Effector memory CD4-positive, alpha-beta T cell (primary cell): ENCODE measurements around the gene LAMA2.

Experiments used
- DNase-seq, 3 donors: peaks; one replicate each; pipeline ENCODE4 v3.0.0-alpha.2; 2020
- H3K27ac ChIP-seq: 2 replicates; pipeline ENCODE4 v1.7.0; 2013; ENCODE audit warnings: mild to moderate bottlenecking, low read length, moderate library complexity; ENCODE audit not compliant: insufficient read depth, poor library complexity, severe bottlenecking
- H3K27me3 ChIP-seq: replicated peaks from 2 replicates; pipeline ENCODE4 v1.7.0; 2013; ENCODE audit warnings: mild to moderate bottlenecking, low read length; ENCODE audit not compliant: insufficient read depth, control insufficient read depth, poor library complexity, severe bottlenecking
- H3K36me3 ChIP-seq: 2 replicates; pipeline ENCODE4 v1.7.0; 2013; ENCODE audit warnings: mild to moderate bottlenecking, low read length, moderate library complexity; ENCODE audit not compliant: control insufficient read depth, insufficient read depth
- H3K4me1 ChIP-seq: 2 replicates; pipeline ENCODE4 v1.7.0; 2013; ENCODE audit warnings: low read length, mild to moderate bottlenecking; ENCODE audit not compliant: control insufficient read depth, insufficient read depth, poor library complexity, severe bottlenecking
- H3K4me3 ChIP-seq: 2 replicates; pipeline ENCODE4 v1.7.0; 2013; ENCODE audit warnings: low read length, low read depth, mild to moderate bottlenecking; ENCODE audit not compliant: insufficient read depth, poor library complexity, severe bottlenecking
- H3K9me3 ChIP-seq: 2 replicates; pipeline ENCODE4 v1.7.0; 2013; ENCODE audit warnings: mild to moderate bottlenecking, low read length, moderate library complexity; ENCODE audit not compliant: control insufficient read depth

The LAMA2 gene

DNA sequence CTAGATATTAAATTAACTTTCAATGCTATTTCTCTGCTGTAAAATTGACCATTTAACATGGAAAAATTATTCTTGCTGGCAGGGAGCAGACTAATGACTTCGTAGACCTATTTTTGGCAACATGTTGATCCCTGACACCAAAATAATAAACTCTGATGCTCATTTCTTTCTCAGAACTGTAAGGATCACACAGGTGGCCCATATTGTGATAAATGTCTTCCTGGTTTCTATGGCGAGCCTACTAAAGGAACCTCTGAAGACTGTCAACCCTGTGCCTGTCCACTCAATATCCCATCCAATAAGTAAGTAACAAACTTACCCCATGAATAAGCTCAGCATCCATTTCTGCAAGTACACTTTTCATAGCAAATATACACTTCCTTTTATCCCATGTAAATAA lies 387.5 kb downstream of the LAMA2 start:
- no peak for DNase-seq
- no peaks in the 10 kb centered on the region for H3K36me3 ChIP-seq
- no peak overlapping the region for H3K27ac ChIP-seq
- H3K27me3 ChIP-seq: no peaks in the 10 kb centered on the region
- no peaks in the 10 kb centered on the region for H3K4me1 ChIP-seq
- H3K4me3 ChIP-seq: no peak overlapping the region
- no peaks in the 10 kb centered on the region for H3K9me3 ChIP-seq

DNA sequence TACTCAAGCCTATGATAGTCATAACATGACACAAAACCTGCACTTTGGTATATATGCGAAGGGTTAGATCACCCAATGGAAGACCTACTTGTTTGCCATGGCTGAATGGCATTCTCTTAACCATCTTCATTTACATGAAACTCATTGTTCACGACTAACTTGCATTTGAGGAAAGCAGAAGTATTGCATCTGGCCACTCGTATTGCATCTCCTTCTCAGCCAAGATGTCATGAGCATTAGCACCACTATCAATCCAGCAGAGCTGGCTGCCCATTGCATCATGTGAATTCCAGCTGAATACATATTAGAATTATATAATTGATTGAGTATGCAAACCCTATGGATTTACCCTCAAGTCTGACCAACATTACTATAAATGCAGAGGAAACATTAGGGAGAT lies 390.2 kb downstream of the LAMA2 start:
- H3K27ac ChIP-seq: no peak overlapping the region
- no peaks in the 10 kb centered on the region for H3K27me3 ChIP-seq
- no peak overlapping the region for H3K4me3 ChIP-seq
- H3K4me1 ChIP-seq: no peaks in the 10 kb centered on the region
- DNase-seq: no peak
- no peaks in the 10 kb centered on the region for H3K36me3 ChIP-seq
- H3K9me3 ChIP-seq: no peaks in the 10 kb centered on the region

DNA sequence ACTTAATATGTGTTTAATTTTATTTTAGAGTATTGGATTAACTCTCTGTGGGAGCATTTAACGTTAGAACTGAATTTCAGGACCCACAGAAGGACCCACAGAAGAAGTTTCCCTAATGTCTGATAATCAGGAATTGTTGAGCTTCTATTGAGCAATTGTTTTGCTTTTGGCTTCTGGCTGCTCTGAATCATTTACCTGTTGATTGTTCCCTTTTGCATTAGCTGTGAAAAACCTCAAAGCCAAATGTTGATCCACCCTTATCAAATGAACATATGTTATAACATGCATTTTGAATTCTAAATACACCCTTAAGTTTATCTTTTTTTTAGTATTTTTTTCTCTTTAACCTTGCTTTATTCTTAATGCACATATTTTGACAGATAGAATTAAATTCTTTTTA lies 393.5 kb downstream of the LAMA2 start:
- DNase-seq: no peak
- Histone ChIP-seq H3K27ac (no peak overlapping the region), H3K4me1 (peaks cover 5% of the 10 kb centered on the region), H3K4me3 (no peak overlapping the region), H3K9me3 (no peaks in the 10 kb centered on the region), H3K36me3 (no peaks in the 10 kb centered on the region), H3K27me3 (no peaks in the 10 kb centered on the region)

DNA sequence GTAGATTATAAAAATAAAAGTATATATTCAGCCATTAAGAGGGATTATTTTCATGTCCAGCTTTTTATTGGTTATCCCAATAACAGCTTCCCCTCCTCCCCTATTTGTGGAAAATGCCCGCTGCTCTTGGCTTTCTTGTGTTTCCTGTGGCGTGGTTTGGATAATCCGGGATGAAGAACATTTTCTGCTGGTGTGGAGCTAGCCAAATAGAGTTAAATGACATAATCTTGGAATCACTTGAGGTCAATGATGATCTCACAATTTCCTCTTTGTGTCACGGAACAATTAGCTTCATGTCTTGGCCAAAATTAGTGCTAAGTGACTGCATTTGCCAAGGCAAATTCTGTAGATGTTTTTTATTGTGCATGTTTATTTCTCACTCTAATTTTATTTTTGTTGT lies 394.0 kb downstream of the LAMA2 start:
- peaks cover 5% of the 10 kb centered on the region for H3K4me1 ChIP-seq
- H3K36me3 ChIP-seq: no peaks in the 10 kb centered on the region
- H3K9me3 ChIP-seq: no peaks in the 10 kb centered on the region
- no peak overlapping the region for H3K4me3 ChIP-seq
- no peak overlapping the region for H3K27ac ChIP-seq
- no peaks in the 10 kb centered on the region for H3K27me3 ChIP-seq
- DNase-seq: no peak

DNA sequence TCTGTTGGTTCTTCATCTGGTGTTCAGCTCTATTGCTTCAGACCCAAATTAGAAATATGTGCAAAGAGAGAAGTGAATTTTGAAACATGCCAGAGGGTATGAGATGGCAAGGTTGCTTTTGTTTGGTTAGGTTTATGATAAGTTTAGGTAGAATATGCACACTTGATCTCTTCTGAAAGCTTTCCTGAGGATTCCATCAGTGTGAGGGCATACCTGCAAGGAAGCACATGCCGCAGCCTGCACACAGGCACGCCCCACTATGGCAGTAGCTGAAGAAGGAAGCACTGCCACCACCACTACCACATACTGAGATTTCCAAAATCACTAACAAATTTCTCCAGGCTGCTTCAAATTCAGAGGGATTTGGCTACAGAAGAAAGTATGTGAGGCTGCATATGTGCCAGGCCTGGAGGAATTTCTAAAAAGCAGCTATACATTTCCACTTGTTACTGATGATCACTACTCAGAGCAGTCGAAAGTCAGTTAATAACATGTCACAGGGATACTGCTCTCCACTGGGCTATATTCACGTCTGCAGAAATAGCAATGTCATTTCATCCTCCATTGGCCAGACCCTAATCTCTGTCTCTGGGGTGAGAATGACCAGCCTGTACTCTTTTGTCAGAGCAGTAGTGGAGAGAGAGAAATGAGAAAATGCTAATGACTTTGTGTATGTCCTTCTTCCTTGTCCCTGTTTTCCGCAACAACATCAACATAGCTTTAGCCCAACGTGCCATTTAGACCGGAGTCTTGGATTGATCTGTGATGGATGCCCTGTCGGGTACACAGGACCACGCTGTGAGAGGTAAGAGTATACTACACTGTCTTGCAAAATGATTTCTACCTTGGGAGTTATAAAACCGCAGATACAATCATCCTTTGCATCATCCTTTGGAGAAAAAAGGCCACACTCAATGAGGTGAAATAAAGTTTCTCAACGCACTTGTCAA lies 396.7 kb downstream of the LAMA2 start:
- DNase-seq: no peak
- no peaks in the 10 kb centered on the region for H3K36me3 ChIP-seq
- no peaks in the 10 kb centered on the region for H3K9me3 ChIP-seq
- H3K27me3 ChIP-seq: no peaks in the 10 kb centered on the region
- peak overlapping the region; percentile 6 for H3K4me3 ChIP-seq
- H3K4me1 ChIP-seq: peaks cover 13% of the 10 kb centered on the region
- peak overlapping the region; percentile 55 for H3K27ac ChIP-seq

- Histone ChIP-seq H3K27ac (peak overlapping the region; percentile 55), H3K9me3 (no peaks in the 10 kb centered on the region), H3K27me3 (no peaks in the 10 kb centered on the region), H3K4me3 (peak overlapping the region; percentile 6), H3K4me1 (peaks cover 13% of the 10 kb centered on the region), H3K36me3 (no peaks in the 10 kb centered on the region)
- DNase-seq: no peak
Observed at GRCh38 chr6:129280293-129280644, 397.3 kb downstream of the LAMA2 start.

- H3K27ac ChIP-seq: peak overlapping the region; percentile 55
- H3K9me3 ChIP-seq: no peaks in the 10 kb centered on the region
- peak overlapping the region; percentile 3 for H3K4me3 ChIP-seq
- DNase-seq: peak; percentile 23 to 48 (median 37)
- H3K36me3 ChIP-seq: no peaks in the 10 kb centered on the region
- H3K27me3 ChIP-seq: no peaks in the 10 kb centered on the region
- peaks cover 14% of the 10 kb centered on the region for H3K4me1 ChIP-seq
Observed at GRCh38 chr6:129280749-129281148, 397.8 kb downstream of the LAMA2 start.

DNA sequence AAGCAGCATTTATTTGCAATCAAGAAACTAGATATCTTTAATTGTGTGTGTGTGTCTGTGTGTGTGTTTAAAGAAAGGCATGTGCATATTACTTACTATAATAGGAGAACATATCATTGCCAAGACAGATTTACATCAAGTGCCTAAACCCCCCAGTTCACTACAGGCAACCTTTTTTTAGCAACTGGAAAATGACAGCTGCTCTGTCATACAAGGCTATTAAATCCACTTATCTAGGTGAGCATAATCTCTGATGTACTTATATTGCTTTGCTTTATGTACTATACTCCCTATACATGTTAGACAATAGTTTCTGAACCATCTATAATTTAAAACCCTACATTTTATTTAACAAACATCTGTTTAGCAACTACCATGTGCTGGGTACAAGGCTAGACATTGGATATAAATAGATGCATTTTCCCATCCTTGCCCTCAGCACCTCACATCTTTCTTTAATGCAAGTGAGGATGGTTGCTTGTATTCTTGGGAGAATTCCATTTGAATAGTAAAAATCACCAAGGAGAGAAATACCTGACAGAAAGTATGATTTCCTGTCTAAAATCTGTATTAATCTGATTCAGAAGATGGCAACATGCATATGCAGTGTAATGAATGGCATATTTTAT lies 398.3 kb downstream of the LAMA2 start:
- H3K4me1 ChIP-seq: peaks cover 17% of the 10 kb centered on the region

DNA sequence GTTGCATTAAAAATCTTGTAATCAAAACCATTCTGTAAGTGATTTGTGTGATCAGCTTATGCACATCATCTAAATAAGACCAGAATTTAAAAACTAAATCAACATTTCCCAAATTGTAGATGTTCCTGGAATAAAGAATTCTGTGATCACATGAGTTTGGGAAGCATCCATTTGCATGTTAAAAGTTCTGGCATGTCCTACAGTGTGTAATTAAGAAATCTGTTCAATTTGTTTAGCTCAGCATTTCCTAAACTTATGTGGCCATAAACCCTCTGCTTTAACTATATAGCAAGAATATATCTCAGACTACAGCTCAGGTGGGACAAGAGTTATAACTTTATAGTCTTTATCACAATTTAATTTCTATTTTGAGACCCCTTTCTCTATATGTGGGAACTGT lies 399.1 kb downstream of the LAMA2 start:
- Histone ChIP-seq H3K36me3 (no peaks in the 10 kb centered on the region), H3K9me3 (no peaks in the 10 kb centered on the region), H3K27me3 (no peaks in the 10 kb centered on the region), H3K4me1 (peaks cover 17% of the 10 kb centered on the region), H3K27ac (peak overlapping the region; percentile 55), H3K4me3 (no peak overlapping the region)
- no peak for DNase-seq

More for the DNA sequence above, 398.3 kb downstream of the LAMA2 start:
- DNase-seq: no peak
- peak overlapping the region; percentile 55 for H3K27ac ChIP-seq
- H3K27me3 ChIP-seq: no peaks in the 10 kb centered on the region
- H3K4me3 ChIP-seq: peak overlapping the region; percentile 3
- no peaks in the 10 kb centered on the region for H3K9me3 ChIP-seq
- no peaks in the 10 kb centered on the region for H3K36me3 ChIP-seq

- H3K4me1 ChIP-seq: peaks cover 17% of the 10 kb centered on the region
- no peak overlapping the region for H3K27ac ChIP-seq
- no peak for DNase-seq
- H3K9me3 ChIP-seq: no peaks in the 10 kb centered on the region
- no peak overlapping the region for H3K4me3 ChIP-seq
- H3K36me3 ChIP-seq: no peaks in the 10 kb centered on the region
- no peaks in the 10 kb centered on the region for H3K27me3 ChIP-seq
Observed at GRCh38 chr6:129284225-129284624, 401.3 kb downstream of the LAMA2 start.
